Epithelial cell of prostate (primary cell): ENCODE measurements around the gene TRIM15.
A peak's percentile ranks its signal among the peaks of the same experiment; 100 is the strongest.

Experiments
- DNase-seq: peaks from one replicate; pipeline ENCODE4 v3.0.0-alpha.2; 2011; ENCODE audit warnings: low read depth, low spot score
- H3K27ac ChIP-seq: fragments of 450-650 bp; 2 replicates; pipeline ENCODE4 v1.5.1; 2017; ENCODE audit warnings: mild to moderate bottlenecking

The TRIM15 gene

GRCh38 chr6:30194797-30195690 is 31.7 kb downstream of the TRIM15 start:
- DNase-seq = no peak
- no peak overlapping the region for H3K27ac ChIP-seq

- DNase-seq = no peak
- H3K27ac ChIP-seq = no peak overlapping the region
These were observed 32.6 kb downstream of the TRIM15 start for GRCh38 chr6:30195951-30196350.

GRCh38 chr6:30196376-30196775 is 33.0 kb downstream of the TRIM15 start:
- no peak for DNase-seq
- no peak overlapping the region for H3K27ac ChIP-seq

GRCh38 chr6:30198166-30199084 is 35.1 kb downstream of the TRIM15 start:
- H3K27ac ChIP-seq = no peak overlapping the region
- no peak for DNase-seq

- H3K27ac ChIP-seq = no peak overlapping the region
- DNase-seq = no peak
These were observed 37.4 kb downstream of the TRIM15 start for GRCh38 chr6:30200551-30201281.

GRCh38 chr6:30202366-30202765 is 39.0 kb downstream of the TRIM15 start:
- H3K27ac ChIP-seq = peak overlapping the region; percentile 60
- DNase-seq = no peak

- H3K27ac ChIP-seq = no peak overlapping the region
- no peak for DNase-seq
These were observed 40.8 kb downstream of the TRIM15 start for GRCh38 chr6:30204116-30204515.

GRCh38 chr6:30206152-30206551 is 42.8 kb downstream of the TRIM15 start:
- DNase-seq = no peak

GRCh38 chr6:30206799-30207618 is 43.7 kb downstream of the TRIM15 start:
- H3K27ac ChIP-seq = peak overlapping the region; percentile 63
- DNase-seq = no peak

More at GRCh38 chr6:30206152-30206551, 42.8 kb downstream of the TRIM15 start:
- H3K27ac ChIP-seq = peak overlapping the region; percentile 63

- peak overlapping the region; percentile 63 for H3K27ac ChIP-seq
- no peak for DNase-seq
These were observed 44.4 kb downstream of the TRIM15 start for GRCh38 chr6:30207619-30208295.

- DNase-seq = no peak
- H3K27ac ChIP-seq = peak overlapping the region; percentile 88
These were observed 48.0 kb downstream of the TRIM15 start for GRCh38 chr6:30211306-30211705.

GRCh38 chr6:30211899-30212298 is 48.6 kb downstream of the TRIM15 start:
- DNase-seq = no peak
- peak overlapping the region; percentile 88 for H3K27ac ChIP-seq

GRCh38 chr6:30212865-30213666 is 49.7 kb downstream of the TRIM15 start, which contains the start of gene TRIM26:
Gene TRIM26 (minus strand): TSS chr6:30213406. CDS start chr6:30199103, 14,303 bp downstream.
- H3K27ac ChIP-seq = peak within 1 kb of the TSS; percentile 88
- DNase-seq = peak; percentile 81

- no peak for DNase-seq
These were observed 50.3 kb downstream of the TRIM15 start for GRCh38 chr6:30213667-30213956.

GRCh38 chr6:30213957-30214656 is 50.8 kb downstream of the TRIM15 start:
- peak overlapping the region; percentile 88 for H3K27ac ChIP-seq
- DNase-seq = no peak

More at GRCh38 chr6:30213667-30213956, 50.3 kb downstream of the TRIM15 start:
- peak overlapping the region; percentile 88 for H3K27ac ChIP-seq

GRCh38 chr6:30214657-30214982 is 51.3 kb downstream of the TRIM15 start:
- no peak for DNase-seq
- peak overlapping the region; percentile 88 for H3K27ac ChIP-seq

- no peak for DNase-seq
- H3K27ac ChIP-seq = no peak overlapping the region
These were observed 52.8 kb downstream of the TRIM15 start for GRCh38 chr6:30216096-30216495.

- no peak overlapping the region for H3K27ac ChIP-seq
- no peak for DNase-seq
These were observed 55.9 kb downstream of the TRIM15 start for GRCh38 chr6:30219244-30219643.
